Stimulated activated CD8-positive, alpha-beta memory T cell treated with anti-CD3 and anti-CD28 coated beads, Interleukin-15, amount 100 ng/mL, for 24 hours (primary cell): ENCODE results near the gene LRRC28.
"Not testable (repeated sequence)": the region's sequence is repeated elsewhere in the genome, so short reads cannot be mapped to it uniquely, and the experiment has no call there.

Source experiments
- DNase-seq: peaks from one replicate; pipeline ENCODE4 v3.0.0-alpha.2; 2020; ENCODE audit warnings: low read depth

LRRC28 gene

DNA sequence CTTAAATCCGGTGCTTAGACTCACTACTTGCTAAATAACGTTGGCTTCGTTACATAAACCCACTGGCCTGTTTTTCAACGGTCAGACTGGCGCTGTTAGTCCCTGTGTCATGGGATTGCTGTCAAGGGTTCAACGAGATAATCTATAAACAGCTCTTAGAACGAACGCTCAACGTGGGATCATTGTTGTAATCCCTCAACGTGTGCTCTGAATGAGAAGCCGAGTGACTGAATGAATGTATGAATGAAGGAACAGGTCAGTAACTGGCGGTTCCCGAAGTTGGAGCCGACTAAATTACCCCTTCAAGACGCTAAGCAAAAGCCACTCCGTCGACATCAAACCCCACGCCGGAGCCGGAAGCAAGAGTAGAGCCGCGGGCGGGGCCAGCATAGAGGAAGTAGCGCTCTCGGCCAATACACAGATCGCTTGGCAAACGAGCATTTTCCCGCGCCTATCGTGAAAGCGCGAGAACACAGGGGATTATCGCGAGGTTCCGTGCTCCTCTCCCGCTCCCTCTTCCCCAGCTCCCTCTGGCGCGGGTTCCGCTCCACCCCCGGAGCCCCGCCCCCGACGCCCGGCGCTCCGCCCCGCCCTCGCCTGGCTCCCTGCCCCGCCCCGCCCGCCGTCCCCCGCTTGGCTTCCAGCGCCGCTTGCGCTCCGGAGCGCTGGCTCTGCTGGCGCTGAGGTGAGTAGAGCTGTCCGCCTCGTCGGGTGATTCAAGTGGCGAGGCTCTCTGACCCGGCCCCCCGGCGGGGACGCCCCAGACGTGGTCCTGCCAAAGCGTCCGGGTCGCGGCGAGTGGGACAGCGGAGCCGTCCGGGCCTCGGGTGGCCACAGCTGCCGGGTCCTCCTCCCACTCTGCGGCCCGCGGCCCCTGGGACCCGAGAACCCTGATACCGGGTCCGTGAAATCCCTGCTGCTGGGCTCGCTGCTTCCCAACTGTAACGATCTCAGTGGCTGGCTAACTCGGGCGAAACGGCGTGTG is at the start of gene LRRC28:
TSS of gene LRRC28 (plus strand) at position 625 of the 985 bp plus-strand sequence. CDS start 4,477 bp downstream, outside the sequence.
- DNase-seq = peak; percentile 82

DNA sequence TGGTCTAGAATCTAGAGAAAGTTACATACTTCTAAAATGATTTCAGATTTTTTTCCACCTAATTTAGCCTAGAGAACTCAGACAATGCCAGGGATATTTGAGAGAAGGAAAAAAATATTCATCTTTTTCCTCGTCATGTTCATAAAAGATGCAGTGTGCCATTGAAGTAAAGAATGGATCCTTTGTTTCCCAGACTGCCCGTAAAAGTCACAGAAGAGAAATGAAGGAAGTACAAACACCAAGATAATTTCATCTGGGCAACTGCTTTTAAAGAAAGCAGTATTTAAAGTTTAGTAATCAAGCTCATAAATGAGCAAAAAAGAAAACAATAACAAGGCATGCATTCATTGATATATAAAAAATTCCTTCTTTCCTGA is 49.1 kb upstream of the LRRC28 start:
- no peak for DNase-seq

DNA sequence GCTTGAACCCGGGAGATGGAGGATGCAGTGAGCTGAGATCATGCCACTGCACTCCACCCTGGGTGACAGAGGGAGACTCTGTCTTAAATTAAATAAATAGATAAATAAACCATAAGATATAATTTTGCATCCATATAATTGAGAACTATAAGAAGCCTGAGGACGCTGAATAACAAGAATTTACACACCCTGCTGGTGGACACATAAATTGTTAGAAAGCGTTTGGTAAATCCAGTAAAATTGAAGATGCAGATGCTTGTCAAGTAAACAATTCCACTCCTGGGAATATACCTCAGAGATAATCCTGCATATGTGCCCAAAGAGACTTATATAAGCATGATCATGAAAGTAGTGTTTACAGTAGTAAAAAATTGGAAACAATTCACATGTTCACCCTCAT is 43.6 kb upstream of the LRRC28 start:
- no peak for DNase-seq

DNA sequence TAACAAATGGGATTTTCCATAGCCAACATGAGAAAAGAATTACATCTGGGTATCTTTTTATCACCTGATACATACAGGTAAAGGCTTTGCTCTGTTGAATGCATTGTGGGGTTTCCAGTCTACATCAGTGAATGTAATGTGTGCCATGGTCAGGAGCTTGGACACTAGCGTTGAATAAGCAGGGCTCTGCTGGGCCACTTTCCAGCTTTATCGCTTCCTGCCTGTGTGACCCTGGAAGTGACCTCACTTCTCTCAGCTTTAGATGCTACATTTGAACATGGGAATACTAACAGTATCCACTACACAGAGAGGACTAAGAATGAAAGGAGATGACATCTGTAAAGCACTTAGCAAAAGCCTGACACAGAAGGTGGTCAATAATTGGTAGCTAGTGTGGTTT is 42.0 kb upstream of the LRRC28 start:
- DNase-seq = no peak

DNA sequence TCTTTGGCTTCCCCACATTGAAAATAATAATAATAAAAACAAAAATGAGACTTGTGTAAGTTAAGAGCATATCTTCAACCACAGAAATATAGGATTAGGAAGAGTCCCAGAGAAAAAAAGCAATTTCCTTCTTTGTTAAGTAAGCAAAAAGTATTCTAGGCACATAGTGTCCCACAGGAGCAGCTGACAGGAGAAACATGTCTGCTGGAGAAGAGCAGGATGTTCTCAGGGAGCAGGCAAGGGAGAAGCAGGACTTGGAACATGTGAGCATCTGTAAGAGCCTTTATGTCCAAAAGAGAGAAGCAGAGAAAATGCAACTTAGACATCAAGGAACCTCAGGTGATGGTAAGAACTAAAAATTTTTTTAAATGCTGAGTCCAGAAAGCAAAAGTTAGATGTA is 40.9 kb upstream of the LRRC28 start:
- DNase-seq = no peak

DNA sequence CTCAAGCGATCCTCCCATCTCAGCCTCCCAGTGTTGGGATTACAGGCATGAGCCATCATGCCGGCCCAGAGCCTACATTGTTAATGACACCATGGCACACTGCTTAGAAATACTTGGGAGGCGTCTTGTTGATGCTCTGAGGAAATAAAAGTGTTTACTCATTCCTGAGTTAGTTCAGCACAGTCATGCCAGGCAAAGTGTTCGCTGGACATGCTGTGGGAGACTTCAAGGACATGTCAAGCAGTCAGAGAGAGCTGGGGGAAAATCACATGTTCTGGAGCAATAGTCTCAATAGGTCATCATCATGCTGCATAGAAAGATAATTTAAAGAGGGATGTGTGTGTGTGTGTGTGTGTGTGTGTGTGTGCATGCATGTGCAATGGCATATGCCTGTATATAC is 39.4 kb upstream of the LRRC28 start:
- DNase-seq = no peak

DNA sequence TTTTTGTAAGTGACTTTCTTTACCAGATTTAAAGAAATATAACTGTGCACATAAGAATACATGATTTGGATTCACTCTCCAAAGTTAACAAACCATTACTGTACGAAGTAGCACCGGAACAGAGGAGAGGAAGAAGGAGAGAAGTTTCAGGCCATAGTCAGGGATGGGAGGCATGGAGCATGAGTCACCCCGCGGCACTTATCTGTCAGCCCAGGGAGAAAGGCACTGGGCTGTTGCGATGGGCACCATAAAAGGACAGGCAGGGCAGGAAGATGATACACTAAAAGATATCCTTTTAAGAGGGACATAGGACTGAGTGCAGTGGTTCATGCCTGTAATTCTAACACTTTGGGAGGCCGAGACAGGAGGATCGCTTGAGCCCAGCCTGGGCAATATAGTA is 38.9 kb upstream of the LRRC28 start:
- DNase-seq = no peak

DNA sequence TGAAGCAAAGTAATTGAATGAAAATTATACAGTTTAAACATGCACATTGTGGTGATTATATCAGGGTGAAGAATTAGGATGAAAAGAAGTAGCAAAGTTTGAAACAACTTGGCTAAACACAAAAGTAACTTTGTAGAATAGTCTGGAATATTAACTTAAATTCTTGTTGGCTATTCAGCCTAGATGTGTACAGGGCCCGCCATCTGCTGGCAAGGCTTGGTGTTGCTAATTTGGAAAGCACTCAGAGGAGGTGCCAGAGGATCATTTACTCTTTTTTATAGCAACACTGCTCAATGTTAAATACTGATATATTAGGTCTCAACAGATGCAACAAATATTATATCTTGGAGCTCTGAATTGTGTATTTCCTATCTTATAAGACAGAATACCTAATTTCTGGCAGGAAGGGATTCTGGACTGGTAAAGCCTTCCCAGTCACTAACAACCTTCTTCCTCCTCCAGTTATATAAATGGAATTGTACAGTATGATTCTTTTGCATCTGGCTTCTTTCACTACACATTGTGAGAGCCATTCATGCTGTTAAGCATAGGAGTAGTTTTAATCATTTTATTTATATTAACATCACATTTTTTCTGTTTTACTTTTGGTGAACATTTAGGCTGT is 38.0 kb upstream of the LRRC28 start:
- DNase-seq = peak; percentile 8

DNA sequence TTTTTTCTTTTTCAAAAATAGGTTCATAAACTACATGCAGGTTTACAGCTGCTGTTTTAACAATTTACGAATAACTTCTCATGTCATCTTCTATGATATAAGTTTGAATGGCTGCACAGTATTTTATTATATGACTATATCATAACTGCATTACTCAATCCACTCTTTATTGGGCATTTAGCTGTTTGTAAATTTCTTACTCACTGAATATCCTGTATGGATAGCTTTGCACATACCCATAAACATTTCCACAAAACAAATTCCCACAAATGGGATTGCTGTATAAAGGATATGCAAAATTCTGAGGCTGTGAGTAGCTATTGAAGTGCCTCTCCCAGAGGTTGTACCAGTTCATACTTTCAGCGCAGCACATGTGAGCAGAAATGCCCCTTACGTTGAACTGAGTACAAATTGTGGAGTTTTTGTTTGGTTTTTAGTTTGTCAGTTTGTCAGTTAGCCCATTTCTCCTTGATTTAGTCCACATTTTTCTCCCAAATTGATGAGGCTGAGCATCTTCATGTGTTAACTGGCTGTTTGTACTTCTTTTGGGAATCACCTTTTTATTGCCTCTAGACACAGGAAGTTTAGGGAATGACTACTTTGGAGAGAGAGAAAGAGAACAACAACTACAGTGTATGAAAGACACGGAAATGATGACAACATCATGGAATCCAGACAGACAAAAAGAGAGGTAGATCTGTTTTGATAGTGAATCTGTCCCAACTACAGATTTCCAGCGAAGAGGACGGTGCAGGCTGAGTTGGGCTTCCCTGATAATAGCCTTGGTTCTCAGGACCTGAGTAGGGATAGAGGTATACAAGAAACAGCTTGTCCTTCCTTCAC is 26.7 kb upstream of the LRRC28 start:
- DNase-seq = no peak

DNA sequence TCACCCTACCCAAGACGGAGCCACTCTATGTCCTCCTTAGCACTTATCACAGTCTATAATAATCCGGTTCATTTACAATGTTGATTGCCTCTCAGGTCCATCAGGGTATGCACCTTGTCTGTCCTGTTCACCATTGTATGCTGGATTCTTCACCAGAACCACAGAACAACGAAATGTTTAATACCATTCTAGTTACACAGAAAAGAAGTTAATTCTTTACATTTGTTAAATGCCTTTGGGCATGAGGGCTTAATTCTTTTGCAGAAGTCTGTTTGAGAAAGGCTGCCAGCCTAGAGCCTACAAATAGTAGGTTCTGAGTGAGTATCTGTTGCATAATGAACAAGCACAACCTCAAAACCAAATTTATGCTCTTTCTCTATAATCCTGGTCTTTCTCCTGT is 24.5 kb upstream of the LRRC28 start:
- DNase-seq = no peak

DNA sequence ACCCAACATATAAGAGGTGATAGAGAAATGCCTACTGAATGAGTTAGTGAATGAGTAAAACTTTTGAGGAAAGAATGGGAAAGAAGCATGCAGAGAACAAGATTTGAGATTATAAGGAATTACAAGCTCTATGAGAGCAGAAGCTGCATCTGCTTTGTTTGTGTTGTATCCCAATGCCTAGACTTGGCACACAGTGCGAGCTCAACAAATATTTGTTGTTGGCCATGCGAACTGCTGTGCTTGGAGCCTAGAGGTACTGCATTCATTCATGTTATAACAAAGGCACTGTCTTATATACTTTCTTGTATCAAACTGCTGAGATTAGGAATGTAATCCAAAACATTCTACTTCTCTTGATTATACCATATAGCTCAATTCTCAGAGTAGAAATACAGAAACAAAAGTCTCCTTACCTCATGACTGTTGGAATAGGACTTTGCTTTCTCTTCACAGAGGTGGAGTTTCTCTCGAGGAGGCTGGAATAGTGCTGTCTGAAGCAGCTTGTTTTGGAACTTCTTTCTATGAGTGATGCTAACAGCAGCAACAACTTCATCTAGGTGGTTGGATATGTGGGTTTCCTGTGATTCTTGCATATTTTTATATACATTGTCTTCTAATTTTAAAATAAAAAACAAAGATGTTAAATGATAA is 23.0 kb upstream of the LRRC28 start:
- no peak for DNase-seq

DNA sequence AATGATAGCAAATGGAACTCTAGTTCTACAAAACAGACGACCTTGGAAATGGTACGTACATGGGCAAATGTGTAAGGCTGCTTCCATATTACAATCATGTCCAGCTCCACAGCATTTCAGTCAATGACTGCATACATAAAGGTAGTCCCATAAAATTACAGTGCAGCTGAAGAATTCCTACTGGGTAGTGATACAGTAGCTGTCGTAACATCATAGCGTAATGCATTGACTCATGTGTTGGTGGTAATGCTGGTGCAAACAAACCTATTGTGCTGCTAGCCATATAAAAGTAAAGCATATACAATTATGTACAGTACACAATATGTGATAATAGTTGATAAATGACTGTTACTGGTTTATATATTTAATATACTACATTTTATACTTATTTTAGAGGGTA is 20.4 kb upstream of the LRRC28 start:
- DNase-seq = no peak

DNA sequence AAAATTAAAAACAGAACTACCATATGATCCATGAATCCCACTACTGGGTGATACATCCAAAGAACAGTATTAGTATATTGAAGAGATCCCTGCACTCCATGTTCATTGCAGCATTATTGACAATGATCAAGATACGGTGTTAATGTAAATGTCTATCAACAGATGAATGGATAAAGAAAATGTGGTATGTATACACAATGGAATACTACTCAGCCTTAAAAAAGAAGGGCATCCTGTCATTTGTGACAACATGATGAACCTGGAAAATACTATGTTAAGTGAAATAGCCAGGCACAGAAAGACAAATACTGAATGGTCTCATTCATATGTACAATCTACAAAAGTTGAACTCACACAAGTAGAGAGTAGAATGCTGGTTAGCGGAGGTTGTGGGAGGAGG is 18.5 kb upstream of the LRRC28 start:
- no peak for DNase-seq

DNA sequence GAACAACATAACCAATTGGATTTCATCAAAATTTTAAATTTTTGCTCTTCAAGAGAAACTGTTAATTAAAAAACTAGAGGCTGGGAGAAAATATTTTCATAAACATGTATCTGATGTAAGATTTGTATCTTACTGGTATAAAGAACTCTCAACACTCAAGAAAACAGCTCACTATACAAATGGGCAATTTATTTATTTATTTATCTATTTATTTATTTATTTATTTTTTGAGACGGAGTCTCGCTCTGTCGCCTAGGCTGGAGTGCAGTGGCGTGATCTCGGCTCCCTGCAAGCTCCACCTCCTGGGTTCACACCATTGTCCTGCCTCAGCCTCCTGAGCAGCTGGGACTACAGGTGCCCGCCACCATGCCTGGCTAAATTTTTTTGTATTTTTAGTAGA is 17.1 kb upstream of the LRRC28 start:
- DNase-seq = not testable (repeated sequence)

DNA sequence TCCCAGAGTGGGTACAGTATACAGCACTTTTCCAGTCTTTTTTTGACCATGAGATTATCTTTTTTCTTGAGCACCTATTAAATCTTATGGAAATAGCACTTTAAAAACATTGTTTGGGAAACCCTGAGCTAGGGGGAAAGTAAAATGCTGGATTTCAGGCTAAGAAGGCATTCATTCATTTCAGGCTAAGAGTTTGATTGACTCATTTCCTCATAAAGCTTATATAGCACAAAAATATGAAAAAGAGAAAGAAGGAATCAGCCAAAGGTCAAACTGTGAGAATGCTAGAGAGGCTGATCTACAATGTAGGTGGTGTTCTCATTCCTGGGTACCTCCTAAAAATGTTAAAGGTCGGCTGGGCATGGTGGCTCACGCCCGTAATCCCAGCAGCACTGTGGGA is 12.4 kb upstream of the LRRC28 start:
- no peak for DNase-seq

DNA sequence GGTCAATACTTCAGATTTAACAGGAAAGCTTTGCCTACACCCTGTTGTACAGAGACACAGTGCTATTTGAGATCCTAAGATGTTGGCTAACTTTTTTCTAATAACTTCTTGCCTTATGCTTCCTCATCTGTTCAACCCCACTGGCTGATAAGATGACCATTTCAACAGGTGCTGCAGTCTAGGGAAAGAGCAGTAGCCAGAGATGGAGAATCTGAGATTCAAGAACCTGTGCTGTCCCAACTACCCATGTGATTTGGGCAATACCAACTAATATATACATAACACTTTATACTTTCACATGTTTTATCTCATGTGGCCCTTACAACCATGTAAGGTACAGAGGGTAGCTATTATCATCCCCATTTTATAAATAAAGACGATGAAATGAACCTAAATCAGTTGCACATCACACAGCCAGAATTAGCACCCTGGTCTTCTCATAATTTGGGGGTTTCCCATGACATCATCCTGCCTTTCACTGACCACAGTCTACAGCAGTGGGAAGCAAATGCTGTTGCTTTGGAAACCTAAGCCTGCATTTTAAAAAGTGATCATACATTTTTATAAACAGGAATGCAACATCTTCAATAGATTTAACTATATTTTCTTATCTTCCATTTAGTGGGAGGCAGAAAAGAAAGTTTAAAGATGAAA is 11.6 kb upstream of the LRRC28 start:
- no peak for DNase-seq

DNA sequence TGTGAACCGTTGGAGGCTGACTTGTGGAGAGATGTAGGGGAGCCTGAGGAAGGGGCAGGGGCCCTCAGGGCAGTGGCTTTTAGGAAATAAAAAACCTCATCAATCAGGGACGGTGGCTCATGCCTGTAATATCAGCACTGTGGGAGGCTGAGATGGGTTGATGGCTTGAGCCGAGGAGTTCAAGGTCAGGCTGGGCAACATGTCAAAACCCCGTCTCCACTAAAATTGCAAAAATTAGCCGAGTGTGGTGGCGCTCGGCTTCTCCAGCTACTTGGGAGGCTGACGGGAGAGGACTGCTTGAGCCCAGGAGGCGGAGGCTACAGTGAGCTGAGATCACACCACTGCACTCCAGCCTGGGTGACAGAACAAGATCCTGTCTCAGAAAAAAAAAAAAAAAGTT is 9.5 kb upstream of the LRRC28 start:
- DNase-seq = no peak

DNA sequence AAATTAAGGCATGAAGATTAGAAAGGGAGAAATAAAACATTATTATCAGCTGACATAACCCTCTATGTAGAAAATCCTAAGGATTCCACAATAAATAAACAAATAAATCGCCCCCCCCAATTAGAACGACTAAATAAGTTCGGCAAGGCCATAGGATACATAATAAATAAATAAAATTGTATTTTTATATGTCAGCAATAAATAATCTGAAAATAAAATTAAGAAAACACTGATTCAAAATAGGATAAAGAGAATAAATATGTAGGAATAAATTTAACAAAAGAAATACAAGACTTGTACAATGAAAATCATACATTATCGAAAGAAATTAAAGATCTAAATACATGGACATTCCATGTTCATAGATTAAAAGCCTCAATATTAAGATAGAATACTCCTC is 7.0 kb upstream of the LRRC28 start:
- DNase-seq = no peak

DNA sequence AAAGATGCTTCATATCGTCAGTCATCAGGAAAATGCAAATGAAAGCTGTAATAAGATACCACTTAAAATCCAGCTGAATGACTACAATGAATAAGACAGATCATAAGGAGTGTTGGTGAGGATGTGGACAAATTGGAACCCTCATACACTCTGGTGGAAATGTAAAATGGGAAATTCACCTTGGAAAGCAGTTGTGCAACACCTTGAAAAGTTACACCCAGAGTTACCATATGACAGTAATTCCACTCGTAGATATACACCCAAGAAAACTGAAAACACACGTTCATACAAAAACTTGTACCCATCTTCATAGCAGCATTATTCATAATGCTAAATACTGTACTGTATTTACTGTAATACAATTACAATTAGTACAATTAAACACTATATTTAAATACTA is 4.2 kb upstream of the LRRC28 start:
- DNase-seq = no peak

DNA sequence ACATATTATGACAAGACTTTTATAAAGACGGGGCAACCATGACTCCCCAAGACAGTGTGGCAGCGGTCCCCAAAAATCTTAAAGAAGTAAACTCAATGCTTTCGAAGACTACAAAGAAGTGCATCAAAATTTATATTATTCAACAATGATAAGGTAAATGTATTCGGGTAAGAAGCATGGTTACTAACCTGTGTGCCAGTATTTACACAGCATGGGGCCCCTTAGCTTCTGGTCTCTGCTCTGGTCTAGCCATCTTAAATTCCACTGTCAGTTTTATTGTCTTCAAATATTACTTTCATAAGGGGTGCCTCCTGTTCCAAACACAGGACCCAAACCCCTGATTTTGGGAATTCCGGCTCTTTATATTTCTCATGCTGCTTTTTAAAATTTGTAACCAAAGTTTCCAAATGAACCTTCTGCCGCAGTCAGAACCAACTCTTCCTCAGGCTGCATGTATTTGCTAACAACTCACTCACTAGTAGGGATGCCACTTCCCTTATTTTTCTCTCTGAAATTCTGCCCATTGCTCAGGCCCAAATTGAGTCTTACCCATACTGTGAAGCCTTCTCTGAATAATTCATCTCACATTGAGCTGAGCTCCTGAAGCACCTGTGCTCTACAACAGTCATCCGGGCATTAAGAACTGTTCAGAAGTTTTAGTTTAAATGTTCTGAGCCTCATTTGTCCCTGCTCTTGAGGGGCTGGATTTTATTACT is 3.1 kb upstream of the LRRC28 start:
- no peak for DNase-seq

DNA sequence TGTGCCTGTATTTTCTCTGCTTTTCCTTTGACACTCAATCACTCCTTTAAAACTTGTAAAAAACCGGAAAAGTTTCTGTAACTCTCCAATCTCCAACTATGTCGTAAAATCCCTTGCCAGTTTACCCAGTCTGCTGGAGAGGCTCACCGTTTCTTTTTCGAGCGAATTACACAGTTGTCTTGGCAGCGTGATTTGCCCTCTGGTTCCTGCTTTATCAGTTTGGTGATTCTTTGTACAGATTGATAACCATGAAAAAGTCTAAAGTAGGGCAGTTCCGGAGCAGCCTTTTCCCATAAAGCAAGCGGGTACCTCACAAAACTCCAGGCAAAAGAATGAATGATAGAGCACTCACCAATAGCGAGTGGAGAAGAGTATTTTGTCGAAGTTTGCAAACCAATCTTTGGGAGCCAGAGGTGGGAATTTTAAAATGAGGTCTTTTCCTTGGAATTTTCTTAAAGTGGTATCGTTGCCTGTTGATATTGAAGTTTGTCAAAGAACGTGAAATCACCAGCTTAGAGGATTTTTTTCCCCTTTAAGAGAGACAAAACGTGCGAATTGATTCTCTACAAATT is 1.9 kb upstream of the LRRC28 start, which contains the start of gene TTC23:
TSS of gene TTC23 (minus strand) at position 312 of the 572 bp plus-strand sequence. CDS start 20,869 bp downstream, outside the sequence.
- DNase-seq = no peak
